Stimulated activated CD8-positive, alpha-beta memory T cell treated with anti-CD3 and anti-CD28 coated beads, Interleukin-7, amount 100 ng/mL, for 4 hours (primary cell): ENCODE data around the gene DPEP1.
A peak's percentile ranks its signal among the peaks of the same experiment; 100 is the strongest.
"Not testable (repeated sequence)": the region's sequence is repeated elsewhere in the genome, so short reads cannot be mapped to it uniquely, and the experiment has no call there.

Experiments used
- DNase-seq, 2 donors: peaks; one replicate each; pipeline ENCODE4 v3.0.0-alpha.2; 2020; ENCODE audit warnings: low read depth in 2 of 2

The DPEP1 gene

DNA sequence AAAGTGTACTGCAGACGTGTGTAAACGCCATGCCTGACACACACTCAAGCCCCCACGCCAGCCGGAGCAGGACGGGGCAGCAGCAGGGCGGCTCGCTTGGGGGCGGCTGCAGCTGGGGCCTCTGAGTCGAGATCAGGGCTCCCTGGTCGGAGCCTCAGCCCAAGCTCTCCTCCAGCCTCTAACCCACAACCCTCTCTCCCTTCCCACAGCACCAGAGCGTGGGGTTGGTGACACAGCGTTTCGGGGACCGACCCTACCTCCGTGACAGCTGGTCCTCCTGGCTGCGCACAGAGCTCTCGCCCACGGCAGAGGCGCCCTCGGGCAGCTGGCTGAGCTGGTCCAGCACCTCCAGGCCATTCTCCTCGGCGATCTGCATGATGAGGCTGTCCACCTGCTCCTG is 32.8 kb downstream of the DPEP1 start:
- DNase-seq = no peak

DNA sequence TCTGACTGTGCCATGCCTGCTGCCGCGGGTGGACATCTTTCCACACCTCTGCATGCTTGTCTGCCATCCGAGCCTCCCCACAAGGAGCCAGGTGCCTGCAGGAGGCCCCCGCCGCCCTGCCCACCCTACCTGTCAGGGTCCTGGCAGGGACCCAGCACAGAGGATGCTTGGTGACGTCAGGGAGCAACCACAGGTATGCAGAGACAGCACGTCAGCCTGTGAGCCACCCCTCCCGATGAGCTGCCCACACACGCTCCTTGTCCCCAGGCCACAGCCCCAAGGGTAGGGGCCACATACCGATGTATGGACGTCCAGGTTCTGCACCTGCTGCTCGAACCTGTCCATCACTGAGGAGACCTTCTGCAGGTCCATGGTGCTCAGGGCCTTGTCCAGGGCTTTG is 33.5 kb downstream of the DPEP1 start:
- no peak for DNase-seq

DNA sequence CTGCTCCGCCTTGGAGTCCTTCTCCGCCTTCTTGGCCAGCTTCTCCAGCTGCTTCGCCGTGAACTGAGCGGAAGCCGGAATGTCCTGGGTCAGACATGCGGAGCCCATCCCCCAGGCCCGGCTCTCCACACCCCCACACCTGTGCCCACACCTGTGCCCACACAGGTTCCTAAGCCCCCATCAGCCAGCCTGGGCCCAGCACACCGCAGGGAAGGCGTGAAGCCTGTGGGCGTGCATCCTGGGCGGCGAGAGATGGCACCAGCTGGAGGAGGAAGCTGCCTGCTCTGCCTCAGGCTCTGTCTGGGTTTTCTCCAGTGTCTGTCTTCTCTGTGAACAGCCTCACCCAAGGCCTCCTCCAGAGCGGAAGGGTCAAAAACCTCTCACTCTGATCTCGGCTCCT is 38.1 kb downstream of the DPEP1 start:
- DNase-seq = no peak

DNA sequence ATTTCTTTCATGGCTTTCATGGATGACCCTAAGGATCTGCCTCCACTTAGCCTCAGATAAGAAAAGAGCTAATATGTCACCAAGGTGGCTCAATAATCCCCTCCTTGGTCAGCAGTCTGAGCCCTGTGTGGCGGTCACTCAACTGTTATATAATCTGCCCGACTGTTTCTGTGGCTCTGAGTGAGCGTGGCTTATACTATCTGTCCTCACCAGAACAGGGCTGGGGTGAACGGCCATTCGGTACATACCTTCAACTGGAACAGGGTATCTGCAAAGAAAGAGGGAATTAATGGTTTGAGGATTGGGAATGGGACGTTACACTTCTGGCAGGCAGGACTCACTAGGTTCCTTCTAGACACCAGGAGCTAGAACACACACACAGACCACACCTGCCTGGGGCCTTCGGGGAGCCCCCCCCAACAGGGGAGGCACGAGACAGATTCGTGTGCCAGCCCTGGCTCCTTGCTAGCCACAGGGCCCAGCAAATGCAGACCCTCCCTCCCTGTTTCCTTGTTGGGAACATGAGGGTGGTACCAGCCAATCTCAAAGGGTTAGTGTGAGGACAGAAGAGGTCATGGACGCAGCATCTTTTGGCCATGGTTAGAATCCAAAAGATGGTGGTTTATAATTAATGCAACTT is 40.3 kb downstream of the DPEP1 start:
- DNase-seq = no peak

DNA sequence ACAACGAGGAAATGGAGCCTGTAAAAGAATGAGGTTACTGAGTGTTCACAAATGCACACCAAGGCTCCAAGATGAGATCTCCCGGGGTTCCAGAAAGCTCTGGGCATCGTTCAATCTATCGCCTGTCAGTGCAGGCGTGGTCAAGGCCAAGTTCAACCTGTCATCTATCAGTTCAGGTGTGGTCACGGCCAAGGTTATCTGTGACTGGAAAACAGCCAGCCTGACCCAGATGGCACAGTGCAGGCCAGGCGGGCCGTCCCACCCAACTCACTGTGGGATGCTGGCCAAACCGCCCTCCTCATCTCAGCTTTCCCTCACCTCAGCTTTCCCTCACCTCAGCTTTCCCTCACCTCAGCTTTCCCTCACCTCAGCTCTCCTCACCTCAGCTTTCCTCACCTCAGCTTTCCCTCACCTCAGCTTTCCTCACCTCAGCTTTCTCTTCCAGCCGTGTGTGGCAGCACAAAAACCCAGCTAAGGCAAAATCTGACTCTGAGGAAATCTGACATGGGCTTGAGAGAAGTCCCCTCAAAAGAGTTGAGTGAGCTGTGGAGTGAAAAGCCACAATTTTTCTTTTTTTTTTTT is 41.7 kb downstream of the DPEP1 start:
- DNase-seq = no peak

DNA sequence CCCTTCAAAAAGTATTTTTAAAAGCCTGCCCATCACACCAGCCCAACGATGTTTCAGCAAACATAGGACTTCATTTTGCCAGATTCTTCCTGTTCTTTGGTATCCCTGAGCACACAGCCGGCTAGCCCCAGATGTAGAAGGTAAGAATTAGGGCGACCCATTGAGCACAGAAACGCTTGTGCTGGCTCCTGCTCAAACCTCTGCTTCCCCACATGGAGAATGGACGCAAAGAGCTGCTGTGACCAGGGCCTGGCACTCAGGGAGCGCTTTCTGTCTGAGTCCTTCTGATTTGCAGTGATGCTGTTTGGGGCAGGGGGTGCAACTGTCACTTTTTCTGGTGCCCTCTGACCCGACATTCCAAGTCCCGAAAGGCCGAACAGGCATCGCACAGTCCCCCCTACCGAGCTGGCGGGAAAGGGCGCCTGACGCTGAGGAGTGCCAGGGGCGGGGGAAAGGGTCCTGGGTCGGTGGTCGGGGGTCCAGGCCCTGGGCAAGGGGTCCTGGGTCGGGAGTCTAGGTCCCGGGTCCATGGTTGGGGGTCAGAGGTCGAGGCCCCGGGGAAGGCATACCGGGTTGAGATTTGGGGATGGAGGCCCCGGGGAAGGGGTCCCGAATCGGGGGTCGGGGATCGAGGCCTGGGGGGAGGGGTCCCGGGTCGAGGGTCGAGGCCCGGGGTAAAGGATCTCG is 43.1 kb downstream of the DPEP1 start:
- no peak for DNase-seq

DNA sequence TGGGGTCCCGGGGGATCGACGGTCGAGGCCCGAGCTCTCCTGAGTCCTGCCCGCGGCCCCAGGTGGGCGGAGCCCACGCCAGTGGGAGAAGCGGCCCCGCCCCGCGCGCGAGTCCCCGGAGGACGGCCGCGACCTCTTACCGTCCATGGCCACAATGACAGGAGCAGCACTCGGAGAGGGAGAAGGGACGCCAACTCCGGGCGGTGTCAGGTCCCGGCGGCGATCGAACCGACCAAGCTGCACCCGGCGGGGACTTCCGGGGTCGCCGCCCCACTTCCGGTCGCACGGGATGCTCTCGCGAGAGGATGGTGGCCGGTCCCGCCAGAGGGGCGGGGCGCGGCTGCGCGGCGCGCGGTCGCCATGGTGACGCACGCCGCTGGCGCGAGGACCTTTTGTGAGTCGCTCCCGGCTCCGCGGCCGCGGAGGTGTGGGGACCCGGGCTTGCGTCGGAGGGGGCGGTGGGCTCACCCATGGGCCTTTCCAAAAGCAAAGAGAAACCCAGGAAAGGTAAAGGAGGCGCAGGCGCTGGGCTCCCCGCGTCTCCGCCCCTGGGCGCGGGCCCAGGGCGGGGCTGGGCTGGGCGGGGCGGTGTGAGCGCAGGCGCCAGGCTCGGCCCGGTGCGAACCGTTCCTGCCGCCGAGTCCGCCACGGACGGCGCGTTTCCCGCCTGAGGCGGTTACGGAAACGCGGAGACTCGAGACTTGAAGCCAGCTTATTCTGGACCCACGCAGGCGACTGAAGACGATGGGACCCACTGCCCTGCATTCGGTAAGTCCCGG is 44.2 kb downstream of the DPEP1 start, which contains the start of the genes CHMP1A and SPATA33:
CHMP1A (minus strand) TSS at position 267 of the 779 bp plus-strand sequence; CDS start at position 147, 120 bp downstream.
SPATA33 (plus strand) TSS at position 395 of the 779 bp plus-strand sequence; CDS start at position 471, 76 bp downstream.
- DNase-seq = peak; percentile 72 to 89

DNA sequence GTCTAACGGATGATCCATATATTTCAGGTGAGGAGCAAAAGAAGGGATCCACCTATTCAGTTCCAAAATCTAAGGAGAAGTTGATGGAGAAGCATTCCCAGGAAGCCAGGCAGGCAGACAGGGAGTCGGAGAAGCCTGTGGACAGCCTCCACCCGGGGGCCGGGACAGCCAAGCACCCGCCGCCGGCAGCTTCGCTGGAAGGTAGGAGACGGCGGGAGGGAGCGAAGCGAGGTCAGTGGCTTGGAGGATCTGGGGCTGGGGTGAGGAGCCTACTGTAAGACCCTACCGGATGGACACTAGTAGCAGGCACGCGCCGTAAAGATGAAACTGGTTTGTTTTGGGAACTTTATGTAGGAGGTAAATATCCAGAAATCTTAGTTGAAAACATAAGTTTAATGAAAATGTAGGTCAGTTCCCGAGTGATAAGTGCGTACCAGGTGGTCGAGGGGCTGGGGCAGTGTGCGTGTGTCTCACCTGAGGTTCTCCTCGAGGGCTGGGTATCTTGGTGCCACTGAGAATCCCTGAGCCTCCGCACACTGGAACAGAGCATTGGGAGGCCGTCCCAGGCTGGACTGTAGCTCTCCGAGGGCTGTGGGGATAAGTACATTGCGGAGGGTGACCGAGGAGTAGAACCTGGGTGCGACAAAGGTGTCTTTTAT is 44.9 kb downstream of the DPEP1 start:
- DNase-seq = no peak

DNA sequence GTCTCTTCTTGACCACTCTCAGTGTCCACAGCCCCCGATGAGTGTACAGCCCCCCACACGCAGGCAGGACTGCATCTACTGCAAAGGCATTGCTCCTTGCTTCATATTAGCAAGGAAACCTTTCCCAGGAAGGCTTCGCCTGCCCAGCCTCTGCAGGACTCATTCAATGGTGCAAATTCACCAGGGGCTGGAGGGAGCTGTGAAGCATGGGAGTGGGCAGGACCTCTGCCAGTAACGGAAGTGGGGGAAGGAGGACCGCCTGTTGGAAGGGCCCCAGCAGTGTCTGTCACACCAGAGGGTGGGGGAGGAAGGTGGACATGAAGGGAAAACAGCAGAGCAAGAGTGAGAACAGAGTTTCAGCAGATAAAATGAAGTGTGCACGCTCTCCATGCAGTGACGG is 46.7 kb downstream of the DPEP1 start:
- DNase-seq = no peak

DNA sequence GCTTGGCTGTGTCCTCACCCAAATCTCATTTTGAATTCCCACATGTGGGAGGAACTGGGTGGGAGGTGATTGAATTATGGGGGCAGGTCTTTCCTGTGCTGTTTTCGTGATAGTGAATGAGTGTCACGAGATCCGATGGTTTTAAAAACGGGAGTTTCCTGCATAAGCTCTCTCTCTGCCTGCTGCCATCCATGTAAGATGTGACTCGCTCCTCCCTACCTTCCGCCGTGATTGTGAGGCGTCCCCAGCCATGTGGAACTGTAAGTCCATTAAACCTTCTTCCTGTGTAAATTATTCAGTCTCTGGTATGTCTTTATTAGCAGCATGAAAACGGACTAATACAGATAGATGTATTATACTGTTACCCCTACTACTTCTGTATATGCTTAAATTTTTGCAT is 47.8 kb downstream of the DPEP1 start:
- DNase-seq = no peak

DNA sequence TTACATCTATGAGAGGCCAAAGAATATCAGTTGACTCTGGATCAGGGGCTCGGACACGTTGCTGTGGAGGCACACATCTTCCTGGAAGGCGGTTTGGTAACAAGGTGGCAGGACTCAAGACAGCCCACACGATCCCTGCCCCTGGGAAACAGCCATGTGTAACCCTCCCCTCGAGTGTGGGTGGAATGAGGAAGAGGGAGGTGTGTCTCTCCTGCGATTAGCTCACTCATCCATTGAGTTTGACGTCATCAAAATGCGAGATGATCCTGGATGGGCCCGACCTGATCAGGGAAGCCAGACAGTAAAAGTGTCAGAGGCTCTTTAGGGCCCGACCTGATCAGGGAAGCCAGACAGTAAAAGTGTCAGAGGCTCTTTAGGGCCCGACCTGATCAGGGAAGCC is 50.8 kb downstream of the DPEP1 start:
- not testable (repeated sequence) for DNase-seq

DNA sequence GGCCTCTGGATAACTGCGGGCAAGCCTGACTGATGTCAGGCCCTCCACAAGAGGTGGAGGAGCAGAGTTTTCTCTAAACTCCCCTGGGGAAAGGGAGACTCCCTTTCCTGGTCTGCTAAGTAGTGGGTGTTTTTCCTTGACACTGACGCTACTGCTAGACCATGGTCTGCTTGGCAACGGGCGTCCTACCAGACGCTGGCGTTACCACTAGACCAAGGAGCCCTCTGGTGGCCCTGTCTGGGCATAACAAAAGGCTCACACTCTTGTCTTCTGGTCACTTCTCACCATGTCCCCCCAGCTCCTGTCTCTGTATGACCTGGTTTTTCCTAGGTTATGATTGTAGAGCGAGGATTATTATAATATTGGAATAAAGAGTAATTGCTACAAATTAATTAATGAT is 53.6 kb downstream of the DPEP1 start:
- not testable (repeated sequence) for DNase-seq

DNA sequence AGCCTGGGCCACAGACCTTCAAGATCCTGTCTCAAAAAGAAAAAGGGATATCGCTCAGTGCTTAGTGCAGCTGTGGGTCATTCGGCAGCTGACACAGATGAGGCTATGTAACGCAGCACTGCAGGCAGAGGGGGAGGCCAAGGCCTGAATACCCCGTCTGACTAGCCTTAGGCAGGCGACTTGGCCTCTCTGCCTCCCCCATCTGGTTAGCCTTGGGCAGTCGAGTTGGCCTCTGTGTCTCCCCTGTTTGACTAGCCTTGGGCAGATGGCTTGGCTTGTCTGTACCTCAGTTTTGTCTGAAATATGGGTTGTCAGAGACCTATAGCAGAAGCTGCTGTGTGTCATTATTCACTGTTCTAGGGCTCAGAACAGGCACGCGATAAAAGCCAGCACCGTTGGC is 54.2 kb downstream of the DPEP1 start:
- no peak for DNase-seq

DNA sequence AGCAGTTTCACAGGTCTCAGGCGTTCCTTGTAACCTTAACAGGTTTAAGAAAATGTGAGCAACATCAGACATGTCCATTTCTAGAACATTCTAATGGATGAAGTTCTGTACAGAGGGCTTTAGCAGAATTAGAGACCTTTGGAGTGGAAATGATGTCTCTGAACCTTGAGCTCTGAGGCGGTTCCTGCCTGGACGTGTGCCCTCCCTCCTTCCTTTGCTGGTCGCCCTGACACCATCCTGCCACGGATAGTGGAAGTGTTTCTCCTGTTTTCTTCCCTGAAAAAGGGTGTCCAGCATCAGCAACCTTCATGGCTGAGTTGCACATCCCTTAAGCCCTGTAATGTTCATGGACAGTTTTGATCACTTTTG is 55.3 kb downstream of the DPEP1 start:
- no peak for DNase-seq

DNA sequence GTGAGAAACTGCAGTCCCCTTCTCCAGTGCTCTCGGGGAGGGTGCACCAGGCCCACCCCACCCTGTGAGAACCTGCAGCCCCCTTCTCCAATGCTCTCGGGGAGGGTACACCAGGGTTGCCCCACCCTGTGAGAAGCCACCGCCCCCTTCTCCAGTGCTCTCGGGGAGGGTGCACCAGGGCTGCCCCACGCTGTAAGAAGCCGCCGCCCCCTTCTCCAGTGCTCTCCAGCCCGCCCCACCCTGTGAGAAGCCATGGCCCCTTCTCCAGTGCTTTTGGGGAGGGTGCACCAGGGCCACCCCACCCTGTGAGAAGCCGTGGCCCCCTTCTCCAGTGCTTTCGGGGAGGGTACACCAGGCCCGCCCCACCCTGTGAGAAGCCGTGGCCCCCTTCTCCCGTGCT is 56.3 kb downstream of the DPEP1 start:
- no peak for DNase-seq

DNA sequence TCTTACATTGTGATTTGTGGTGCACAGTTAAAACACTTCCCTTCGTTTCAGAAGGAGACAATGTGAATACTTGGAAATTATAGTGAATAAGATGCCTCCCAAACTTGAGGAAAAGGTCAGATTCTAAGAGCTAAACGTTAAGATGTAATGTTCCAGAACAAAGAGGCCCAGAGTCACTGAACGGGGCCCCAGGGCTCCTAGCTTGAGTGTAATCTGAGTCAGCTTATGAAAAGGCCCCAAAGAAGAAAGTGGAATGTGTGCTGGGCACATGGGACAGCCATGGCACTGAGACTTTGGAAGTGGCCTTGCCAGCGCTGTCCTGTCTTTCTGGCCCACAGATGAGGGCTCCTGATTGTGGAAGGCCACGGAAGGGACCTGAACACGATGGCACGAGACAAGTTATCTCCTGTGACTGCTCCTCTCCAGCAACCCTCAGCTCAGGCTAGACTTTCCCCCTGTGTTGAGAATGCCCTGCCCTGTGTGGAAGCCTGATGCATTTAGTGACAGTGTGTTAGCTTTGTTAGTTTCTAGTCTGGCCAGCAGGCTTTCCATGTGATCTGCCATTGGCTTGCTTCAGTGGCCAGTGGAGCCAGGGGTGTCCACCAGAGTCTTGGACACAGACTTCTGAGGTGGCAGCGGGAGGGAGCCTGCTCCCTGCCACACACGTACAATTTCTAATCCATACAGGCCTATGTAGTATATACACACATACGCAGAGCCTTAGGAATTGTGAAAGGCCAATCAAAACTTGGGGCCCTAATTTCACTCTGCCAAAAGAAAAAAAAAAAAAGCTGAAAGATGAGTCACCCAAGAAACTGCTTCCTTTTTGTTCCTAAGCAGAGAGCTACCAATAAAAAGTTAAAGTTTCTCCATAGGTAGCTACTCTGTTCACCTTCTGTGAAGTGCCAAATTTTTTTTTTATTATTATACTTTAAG is 57.3 kb downstream of the DPEP1 start:
- no peak for DNase-seq

DNA sequence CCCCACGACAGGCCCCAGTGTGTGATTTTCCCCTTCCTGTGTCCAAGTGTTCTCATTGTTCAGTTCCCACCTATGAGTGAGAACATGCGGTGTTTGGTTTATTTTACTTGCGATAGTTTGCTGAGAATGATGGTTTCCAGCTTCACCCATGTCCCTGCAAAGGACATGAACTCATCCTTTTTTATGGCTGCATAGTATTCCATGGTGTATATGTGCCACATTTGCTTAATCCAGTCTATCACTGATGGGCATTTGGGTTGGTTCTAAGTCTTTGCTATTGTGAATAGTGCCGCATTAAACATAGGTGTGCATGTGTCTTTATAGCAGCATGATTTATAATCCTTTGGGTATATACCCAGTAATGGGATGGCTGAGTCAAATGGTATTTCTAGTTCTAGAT is 58.1 kb downstream of the DPEP1 start:
- DNase-seq = not testable (repeated sequence)

DNA sequence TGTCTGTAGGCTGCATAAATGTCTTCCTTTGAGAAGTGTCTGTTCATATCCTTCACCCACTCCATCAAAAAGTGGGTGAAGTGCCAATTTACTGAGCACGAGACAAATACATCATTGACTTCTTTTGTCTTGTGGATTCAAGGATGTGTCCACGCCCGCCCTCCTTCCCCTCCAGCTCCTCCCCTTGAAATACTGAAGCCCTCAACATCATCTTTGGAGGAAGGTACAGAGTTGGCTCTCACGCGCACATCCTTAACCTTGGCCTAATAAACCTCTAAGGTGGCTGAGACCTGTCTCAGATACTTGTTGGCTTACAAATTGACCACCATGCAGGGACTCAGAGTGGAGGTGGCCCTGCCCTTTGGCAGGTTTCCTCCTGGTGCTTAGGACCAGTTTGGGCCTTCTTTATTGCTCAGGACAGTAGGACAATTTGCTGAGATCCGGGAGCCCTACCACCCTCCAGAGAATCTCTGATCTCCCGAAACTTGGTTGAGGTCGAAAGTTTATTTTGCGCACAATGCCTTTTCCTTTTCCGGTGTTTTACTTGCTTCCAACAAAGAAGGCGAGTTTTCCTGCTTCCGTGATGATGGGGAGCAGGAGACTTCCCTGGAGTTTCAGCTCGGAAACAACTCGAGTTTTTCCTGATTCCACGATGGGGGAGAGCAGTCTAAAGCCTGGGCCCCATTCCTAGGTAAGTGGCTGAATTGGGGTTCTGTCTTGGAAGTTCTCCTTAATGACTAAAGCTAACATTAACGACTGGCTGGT is 58.9 kb downstream of the DPEP1 start:
- no peak for DNase-seq

DNA sequence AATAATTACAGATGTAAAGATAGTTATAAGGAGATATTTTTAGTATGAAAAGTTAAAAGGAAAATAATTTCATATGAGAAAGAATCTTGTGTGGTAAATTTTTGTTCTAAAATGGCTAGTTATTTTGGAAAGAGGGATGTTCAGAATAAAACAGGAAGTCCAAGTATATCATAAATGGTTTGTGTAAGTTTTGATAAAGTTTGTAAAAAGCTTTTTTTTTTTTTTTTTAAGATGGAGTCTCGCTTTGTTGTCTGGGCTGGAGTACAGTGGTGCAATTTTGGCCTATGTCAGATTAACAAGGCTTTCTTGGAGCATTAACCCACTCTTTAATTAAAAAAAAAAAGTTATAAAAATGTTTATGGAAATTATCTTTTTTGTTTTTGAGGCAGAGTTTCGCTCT is 64.8 kb downstream of the DPEP1 start:
- DNase-seq = no peak

DNA sequence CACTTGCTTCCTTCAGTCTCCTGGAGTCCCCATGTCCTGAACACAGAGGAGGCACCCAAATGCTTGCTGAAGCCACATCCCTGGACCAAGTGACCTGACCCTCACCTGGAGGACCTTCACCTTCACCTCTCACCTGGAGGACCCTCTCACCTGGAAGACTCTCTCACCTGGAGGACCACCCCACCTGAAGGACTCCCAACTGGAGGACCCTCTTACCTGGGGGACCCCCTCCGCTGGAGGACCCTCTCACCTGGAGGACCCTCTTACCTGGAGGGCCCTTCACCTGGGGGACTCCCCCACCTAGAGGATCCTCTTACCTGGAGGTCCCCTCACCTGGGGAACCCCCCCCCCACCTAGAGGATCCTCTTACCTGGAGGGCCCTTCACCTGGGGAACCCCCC is 72.5 kb downstream of the DPEP1 start:
- no peak for DNase-seq
